T-helper 2 cell (primary cell): ENCODE measurements around the gene KNSTRN.
A peak's percentile ranks its signal among the peaks of the same experiment; 100 is the strongest.

ENCODE experiments used
- DNase-seq, 5 experiments: peaks; one replicate each; pipeline versions ENCODE4 v3.0.0 to v3.0.0-alpha.2; 2012 to 2022

KNSTRN gene

DNA sequence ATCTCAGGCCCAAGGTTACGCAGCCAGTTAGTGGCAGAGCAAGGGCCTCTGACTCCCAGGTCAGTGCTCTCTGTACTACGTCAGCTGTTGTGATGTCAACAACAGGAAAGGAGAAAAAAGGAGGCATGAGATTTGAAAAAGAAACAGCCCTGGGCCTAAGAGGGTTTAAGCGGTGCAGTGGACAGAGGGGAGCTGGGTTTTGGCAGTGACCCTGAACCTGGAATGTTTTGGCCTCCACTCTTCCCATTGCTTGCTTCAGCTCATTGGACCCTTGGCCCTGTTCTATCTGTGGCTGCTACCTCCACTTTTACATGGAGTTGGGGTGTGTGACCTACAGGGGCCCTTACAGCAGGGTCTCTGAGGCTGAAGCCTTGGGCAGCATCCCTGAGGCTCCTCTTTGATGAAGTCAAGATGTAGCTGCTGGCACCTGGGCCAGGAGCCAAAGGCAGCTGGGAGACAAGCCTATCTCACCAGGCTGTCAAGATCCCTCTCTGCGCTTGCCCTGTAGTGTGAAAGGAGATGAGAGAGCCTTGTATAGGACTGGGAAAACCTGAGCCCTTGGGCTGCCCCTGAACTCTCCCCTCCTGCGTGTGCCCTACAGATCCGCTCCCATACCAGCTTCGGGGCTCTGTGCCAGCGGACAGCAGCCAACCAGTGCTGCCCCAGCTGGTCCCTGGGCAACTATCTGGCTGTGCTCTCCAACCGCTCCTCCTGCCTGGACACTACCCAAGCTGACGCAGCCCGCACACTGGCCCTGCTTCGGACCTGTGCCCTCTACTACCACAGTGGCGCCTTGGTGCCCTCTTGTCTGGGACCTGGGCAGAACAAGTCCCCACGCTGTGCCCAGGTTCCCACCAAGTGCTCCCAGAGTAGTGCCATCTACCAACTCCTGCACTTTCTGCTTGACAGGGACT lies 15.8 kb upstream of the KNSTRN start:
- no peak for DNase-seq

DNA sequence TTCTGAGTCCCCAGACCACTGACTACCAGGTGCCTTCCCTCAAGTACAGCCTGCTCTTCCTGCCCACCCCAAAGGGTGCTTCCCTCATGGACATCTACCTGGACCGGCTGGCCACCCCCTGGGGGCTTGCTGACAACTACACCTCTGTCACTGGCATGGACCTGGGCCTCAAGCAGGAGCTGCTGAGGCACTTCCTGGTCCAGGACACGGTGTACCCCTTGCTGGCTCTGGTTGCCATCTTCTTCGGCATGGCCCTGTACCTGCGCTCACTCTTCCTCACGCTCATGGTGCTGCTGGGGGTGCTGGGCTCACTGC lies 15.2 kb upstream of the KNSTRN start:
- no peak for DNase-seq

DNA sequence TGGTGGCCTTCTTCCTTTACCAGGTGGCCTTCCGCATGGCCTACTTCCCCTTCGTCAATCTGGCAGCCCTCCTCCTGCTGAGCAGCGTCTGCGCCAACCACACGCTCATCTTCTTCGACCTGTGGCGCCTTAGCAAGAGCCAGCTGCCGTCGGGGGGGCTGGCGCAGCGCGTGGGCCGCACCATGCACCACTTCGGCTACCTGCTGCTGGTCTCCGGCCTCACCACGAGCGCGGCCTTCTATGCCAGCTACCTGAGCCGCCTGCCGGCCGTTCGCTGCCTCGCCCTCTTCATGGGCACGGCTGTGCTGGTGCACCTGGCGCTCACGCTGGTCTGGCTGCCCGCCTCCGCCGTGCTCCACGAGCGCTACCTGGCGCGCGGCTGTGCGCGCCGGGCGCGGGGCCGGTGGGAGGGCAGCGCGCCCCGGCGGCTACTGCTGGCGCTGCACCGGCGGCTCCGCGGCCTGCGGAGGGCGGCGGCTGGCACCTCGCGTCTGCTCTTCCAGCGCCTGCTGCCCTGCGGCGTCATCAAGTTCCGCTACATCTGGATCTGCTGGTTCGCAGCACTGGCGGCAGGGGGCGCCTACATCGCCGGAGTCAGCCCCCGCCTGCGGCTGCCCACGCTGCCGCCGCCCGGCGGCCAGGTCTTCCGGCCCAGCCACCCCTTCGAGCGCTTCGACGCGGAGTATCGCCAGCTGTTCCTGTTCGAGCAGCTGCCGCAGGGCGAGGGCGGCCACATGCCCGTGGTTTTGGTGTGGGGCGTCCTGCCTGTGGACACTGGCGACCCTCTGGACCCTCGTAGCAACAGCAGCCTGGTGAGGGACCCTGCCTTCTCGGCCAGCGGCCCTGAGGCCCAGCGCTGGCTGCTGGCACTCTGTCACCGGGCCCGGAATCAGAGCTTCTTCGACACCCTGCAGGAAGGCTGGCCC lies 14.6 kb upstream of the KNSTRN start:
- DNase-seq = peak; percentile 67 to 96 (median 82)

DNA sequence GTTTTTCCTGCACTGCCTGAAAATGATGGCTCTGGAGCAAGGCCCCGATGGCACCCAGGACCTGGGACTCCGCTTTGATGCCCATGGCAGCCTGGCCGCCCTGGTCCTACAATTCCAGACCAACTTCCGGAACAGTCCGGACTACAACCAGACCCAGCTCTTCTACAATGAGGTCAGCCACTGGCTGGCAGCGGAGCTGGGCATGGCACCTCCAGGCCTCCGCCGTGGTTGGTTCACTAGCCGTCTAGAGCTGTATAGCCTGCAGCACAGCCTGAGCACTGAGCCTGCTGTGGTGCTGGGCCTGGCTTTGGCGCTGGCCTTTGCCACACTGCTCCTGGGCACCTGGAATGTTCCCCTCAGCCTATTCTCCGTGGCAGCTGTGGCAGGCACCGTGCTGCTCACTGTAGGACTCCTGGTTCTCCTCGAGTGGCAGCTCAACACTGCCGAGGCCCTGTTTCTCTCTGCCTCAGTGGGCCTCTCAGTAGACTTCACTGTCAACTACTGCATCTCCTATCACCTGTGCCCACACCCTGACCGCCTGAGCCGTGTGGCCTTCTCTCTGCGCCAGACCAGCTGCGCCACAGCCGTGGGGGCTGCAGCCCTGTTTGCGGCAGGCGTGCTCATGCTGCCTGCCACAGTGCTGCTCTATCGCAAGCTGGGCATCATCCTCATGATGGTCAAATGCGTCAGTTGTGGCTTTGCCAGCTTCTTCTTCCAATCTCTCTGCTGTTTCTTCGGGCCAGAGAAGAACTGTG lies 13.6 kb upstream of the KNSTRN start:
- DNase-seq = no peak

DNA sequence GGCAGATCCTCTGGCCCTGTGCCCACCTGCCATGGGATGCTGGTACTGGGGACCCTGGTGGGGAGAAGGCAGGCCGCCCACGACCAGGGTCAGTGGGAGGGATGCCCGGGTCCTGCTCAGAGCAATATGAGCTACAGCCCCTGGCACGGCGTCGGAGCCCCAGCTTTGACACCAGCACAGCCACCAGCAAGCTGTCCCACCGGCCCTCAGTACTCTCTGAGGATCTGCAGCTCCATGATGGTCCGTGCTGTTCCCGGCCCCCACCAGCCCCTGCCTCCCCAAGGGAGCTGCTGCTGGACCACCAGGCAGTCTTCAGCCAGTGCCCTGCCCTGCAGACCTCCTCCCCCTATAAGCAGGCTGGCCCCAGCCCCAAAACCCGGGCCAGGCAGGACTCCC lies 13.0 kb upstream of the KNSTRN start:
- no peak for DNase-seq

DNA sequence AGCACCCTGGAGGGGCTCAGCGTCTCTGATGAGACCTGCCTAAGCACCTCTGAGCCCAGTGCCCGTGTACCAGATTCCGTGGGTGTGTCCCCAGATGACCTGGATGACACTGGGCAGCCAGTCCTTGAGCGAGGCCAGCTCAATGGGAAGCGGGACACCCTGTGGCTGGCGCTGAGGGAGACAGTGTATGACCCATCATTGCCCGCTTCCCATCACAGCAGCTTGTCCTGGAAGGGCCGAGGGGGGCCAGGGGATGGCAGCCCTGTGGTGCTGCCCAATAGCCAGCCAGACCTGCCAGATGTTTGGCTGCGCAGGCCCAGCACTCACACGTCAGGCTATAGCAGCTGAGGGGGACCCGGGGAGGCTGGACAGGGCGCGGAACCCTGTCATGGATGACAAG lies 12.6 kb upstream of the KNSTRN start:
- DNase-seq = no peak

DNA sequence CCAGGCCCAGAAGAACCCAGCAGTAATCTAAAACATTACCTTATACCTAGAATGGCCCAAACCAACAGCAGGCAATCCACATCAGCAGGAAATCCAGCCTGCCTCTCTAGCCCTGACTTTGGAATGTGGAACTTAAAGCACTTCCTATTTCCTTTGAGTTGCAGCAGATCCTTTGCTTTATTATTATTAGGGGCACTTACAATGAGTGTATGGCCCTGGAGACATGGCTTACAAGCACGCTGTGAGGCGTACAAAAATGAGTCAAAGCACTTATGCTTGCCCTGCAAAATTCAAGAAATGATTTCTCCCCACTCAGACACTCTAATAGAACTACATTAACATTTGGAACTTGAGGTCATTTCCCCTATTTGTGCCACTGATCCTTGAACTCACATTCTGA lies 9.5 kb upstream of the KNSTRN start:
- DNase-seq = no peak

DNA sequence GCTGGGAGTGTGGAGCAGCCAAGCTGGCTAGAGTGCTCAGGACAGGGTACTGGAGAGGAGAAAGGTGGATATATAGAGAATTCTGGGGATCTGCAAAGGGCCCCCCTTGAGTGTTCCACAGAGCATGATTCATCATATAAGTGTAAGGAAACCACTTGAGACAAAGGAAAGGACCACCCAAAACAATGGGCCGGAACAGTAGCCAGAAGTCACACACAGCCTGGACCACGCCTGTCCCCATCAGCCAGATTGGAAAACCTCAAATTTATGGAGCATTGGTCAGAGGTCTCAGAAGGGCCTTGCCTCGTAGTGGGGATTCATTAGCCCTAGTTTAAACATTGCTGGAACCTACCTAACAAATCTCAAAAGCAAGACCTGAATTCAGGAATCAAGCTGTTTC lies 4.9 kb upstream of the KNSTRN start:
- no peak for DNase-seq

DNA sequence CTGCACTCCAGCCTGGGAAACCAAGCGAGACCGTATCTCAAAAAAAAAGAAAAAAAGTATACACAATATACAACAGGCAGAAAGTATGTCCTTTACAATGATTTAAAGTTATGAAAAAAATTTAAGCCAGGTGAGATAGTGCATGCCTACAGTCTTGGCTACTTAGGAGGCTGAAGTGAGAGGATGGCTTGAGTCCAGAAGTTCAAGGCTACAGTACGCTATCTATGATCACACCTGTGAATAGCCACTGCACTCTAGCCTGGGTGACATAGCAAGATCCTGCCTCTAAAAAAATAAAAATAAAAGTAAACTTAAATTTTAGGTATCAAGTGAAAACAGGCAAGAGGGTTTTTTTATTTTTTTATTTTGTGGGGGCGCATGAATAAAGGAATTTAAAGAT lies 3.1 kb upstream of the KNSTRN start:
- no peak for DNase-seq

DNA sequence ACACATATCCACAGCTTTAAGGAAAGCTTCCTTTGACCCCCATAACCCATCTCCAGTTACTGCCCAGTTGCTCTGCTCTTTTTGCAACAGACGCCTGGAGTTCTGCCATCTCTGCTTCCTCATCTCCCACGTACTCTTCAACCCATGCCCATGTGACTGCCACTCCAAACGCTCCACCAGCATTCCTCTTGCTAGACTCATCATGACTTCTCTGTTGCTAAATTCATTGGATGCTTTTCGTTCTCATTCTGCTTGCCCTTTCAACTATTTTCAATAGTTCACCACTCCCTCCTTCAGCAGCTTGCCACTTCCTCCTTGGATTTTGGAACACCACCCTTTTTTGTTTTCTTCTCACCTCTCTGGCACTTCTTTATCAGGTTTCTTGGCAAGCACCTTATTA lies 2.7 kb upstream of the KNSTRN start:
- no peak for DNase-seq

DNA sequence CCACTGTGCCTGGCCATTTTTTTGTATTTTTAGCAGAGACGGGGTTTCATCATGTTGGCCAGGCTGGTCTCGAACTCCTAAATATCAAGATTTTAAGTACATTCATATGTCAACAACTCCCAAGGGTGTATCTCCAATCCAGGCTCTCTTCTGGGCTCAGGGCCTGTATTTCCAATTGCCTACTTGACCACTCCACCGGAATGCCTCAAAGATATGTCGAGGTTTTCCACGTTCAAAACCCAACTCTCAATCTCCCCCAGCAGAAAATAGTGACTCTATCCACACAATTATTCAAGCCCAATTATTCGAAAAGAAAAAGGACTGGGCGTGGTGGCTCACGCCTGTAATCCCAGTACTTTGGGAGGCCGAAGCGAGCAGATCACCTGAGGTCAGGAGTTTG lies 1.9 kb upstream of the KNSTRN start:
- DNase-seq = no peak

DNA sequence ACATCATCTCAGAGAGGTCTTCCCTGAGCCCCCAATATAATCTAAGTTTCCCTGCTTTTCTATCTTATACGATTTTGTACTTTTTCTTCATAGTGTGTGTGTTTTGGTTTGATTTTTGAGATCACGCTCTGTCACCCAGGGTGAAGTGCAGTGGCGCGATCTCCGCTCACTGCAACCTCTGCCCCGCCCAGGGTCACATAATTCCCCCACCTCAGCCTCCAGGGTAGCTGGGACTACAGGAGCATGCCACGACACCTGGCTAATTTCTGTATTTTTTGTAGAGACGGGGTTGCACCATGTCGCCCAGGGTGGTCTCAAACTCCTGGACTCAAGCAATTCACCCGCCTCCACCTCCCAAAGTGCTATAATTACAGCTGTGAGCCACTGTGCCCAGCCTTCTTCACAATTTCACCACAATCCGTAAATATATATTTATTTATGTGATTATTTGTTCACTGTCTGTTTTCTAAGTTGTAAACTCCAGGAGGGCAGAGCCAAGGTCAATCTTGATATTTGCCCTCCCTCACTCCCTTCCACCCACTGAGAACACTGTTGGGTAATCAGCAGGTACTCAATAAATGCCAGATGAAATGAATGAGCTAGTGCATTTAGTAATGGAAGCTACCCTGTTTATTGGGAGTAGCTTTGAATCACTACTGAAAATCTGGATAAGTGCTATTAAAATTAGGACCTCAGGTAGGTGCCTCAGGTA lies 547 bp upstream of the KNSTRN start:
- no peak for DNase-seq

DNA sequence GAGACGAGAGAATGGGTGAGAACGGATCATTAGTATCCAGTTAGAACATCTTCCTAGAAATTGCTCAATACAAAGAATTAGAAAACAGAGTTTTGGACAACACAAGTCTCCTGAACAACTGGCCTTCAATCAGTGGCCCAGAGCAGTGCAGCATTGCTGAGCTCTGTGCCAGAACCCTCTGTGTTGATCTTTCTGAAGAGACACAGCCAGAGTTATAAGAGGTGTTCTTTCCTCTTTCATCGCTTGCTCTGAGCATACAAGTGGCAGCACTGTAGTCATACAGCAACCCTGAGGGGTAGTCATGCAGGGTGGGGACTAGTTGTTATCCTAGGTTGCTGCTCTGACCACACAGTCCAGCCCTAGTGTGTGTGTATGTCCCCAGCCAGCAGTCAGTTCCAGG lies 4.0 kb downstream of the KNSTRN start:
- DNase-seq = no peak

DNA sequence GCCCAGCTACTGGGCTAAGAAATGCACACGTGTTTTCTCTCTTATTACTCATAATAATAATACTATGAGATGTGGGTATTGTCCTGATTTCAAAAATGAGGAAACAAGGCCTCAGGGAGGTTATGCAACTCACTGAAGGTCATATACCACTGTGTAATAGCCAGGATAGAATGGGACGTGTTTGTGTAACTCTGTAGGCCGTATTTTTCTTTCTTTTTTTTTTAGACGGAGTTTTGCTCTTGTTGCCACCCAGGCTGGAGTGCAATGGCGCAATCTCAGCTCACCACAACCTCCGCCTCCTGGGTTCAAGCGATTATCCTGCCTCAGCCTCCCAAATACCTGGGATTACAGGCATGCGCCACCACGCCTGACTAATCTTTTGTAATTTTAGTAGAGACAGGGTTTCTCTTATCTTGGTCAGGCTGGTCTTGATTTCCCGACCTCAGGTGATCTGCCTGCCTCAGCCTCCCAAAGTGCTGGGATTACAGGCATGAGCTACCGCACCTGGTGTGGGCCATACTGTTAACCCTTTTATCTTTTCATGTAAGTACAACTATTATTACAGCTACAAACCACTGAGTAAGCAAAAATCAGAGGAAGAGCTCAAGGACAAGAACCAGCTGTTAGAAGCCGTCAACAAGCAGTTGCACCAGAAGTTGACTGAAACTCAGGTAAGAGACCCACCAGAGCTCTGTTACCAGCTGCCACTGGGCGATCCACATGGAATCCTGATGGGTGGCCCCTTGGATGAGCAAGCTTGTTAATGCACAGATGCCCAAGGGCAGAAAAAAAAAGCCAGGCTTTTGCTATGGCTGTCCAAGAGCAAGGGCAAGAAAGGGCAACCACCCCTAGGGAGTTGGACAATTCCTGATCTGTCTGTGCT lies 6.7 kb downstream of the KNSTRN start:
- DNase-seq = no peak

DNA sequence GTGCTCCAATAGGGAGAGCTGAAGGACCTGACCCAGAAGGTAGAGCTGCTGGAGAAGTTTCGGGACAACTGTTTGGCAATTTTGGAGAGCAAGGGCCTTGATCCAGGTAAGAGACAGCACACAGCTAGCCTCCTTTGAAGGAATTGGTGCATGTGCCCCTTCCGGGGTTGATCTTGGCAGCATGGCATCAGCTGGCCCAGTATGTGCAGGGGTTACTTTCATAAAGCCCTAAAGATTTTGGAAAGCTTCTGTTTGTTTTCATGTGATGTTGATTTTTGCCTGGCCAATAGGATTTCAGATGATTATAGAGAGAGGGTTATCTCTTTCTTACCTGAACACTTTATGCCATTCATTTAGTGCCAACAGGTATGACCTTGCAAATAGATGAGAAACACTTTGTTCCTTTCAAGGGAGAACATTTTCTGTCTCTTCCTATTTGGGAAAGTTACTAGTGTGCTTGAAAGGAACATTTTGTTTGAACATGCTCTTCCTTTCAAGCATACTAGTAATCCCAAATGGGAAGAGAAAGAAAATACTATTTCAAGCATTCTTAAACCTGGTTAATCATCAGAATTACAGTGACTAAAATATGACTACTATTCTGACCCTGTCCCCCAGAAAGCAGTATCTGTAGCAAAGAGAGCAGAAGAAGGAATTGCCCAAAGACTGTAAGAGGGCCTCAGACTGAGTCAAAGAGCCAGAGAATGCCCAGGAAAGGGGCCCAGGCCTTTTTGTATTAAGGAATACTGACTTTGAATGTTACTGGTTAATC lies 7.5 kb downstream of the KNSTRN start:
- no peak for DNase-seq

DNA sequence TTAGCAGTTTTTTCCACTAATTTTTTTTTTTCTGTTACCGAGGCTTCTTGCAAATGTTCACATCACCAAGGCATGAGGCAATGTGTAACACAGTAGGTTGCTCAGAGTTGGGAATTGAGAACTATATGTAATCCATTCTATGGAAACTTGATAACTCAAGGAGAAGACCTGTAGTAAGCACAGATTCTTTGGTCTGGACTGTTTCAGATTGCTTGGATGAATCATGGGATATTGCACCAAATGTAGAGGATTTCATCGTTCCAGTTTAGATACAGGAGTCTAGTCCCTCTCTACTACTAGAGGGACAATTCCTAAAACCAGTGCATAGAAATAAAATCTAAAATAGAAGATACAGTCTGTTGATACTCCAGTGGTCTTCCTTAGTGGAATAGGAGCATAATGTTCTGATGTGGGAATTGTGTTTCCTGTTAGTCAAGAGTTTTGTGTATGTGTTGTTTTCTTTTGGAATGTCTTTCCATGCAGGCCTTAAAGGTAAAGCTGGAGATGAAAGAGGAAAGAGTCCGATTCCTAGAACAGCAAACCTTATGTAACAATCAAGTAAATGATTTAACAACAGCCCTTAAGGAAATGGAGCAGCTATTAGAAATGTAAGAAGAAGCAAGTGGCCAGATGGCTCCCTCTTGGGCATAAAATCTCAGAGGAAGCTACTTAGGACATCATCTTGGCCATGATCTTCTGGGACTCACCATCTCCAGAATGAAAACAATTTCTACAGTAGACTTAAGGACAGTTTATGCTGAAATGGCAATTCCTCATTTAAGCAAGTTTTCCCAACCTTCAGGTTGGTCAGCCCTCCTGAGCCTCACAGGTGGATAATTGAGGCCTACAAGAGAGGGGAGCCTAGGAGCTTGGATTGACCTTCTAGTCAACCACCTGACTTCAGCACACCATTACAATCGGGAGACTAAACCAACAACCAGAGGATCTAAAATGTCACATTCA lies 10.7 kb downstream of the KNSTRN start:
- no peak for DNase-seq

DNA sequence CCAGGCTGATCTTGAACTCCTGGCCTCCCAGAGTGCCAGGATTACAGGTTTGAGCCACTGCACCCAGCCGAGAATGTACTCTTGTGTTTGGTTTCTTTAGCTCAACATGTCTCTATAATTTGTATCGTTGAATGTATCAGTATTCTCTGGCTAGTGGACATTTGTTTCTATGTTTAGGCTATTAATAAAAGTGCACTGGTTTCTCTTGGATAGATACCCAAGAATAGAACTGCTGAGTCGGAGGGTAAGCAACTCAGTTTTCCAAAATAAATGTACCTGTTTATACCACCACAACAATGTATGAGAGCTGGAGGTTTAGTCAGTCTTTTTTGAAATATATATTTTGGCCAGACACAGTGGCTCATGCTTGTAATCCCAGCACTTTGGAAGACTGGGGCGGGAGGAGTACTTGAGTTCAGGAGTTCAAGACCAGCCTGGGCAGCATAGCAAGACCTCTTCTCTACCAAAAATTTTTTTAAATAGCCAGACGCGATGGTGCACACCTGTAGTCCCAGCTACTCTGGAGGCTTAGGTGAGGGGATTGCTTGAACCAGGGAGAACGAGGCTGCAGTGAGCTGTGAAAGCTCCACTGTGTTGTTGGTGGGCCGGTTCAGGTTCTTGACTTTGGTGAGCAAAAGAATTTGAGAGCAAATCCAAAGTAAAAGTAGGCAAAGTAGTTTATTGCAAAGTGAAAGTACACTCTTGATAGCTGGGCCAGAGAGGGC lies 15.3 kb downstream of the KNSTRN start:
- no peak for DNase-seq

DNA sequence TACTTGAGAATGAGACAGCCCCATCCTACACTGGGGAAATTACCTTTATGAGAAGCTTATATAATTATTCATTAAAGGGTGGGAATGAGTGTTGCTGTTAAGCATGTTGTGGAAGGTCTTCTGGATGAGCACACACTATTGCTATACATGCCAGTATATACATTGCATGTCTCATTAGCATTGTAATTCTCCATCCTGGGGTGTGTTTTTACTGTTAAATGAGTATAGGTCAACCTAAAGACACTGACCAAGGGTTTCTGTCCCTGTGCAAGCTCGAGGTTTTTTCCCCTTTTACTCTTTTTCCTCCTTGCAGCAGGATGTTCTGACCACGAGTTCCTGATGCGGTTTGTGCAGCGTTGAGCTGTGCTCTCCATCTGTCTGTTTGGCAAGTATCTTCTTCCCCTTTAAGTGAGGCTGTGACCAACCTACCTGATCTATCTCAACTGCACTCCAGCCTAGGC lies 15.9 kb downstream of the KNSTRN start:
- DNase-seq = peak in 1 of 5 experiments; percentile 63

DNA sequence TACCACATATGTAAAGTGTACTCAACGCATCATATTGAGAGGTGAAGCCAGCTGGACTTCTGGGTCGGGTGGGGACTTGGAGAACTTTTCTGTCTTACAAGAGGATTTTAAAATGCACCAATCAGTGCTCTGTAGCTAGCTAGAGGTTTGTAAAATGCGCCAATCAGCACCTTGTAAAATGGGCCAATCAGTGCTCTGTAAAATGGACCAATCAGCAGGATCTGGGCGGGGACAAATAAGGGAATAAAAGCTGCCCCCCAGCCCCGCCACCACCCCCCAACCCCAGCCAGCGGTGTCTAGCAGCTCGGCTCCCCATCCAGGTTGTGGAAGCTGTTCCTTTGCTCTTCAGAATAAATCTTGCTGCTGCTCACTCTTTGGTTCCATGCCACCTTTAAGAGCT lies 16.8 kb downstream of the KNSTRN start:
- DNase-seq = no peak
